Panc1 (cell line): ENCODE measurements around the gene TSNAX. TPM values are rescaled to one million over a fixed set of nuclear protein-coding genes. Genes with fewer than 3 reads are reported as not detected.

ENCODE experiments used
- ATAC-seq: fragments of 200-7000 bp; cut with Tn5 transposase; 2 replicates; pipeline ENCODE4 v1.9.1; 2020; ENCODE audit warnings: mild to moderate bottlenecking, moderate library complexity
- BruUV-seq: library from RNA; stranded (reverse); fragments of 400-500 nt; replicated peaks from 2 replicates; lab custom pipeline; 2021; lab: Mats Ljungman, UMichigan
- CTCF ChIA-PET: fragments of 300-600 bp; sonication (Branson Sonifier 250); formaldehyde crosslinking; loops from one replicate; lab custom pipeline; 2022; ENCODE audit warnings: antibody characterized with exemption; lab: Charles Lee
- POLR2A ChIA-PET: fragments of 300-600 bp; sonication (Branson Sonifier 250); formaldehyde crosslinking; loops from one replicate; lab custom pipeline; 2022; ENCODE audit warnings: antibody characterized with exemption; lab: Charles Lee
- DNase-seq: peaks from one replicate; pipeline ENCODE4 v3.0.0-alpha.2; 2010; ENCODE audit warnings: low read depth, low spot score
- H3K27ac ChIP-seq: 2 replicates; pipeline ENCODE4 v1.5.1; 2011; ENCODE audit warnings: mild to moderate bottlenecking, low read length, inconsistent platforms
- H3K27me3 ChIP-seq: fragments of 200-500 bp; sonication (Bioruptor generic); 2 replicates; pipeline ENCODE4 v1.6.0; 2014; ENCODE audit warnings: low read length, inconsistent platforms; ENCODE audit not compliant: control insufficient read depth, insufficient read depth
- H3K36me3 ChIP-seq: fragments of 200-500 bp; sonication (Bioruptor generic); 2 replicates; pipeline ENCODE4 v1.5.1; 2014; ENCODE audit warnings: inconsistent platforms, mild to moderate bottlenecking, low read length, moderate library complexity; ENCODE audit not compliant: control insufficient read depth, insufficient read depth
- H3K4me1 ChIP-seq: 2 replicates; pipeline ENCODE4 v1.5.1; 2011; ENCODE audit warnings: inconsistent platforms, mild to moderate bottlenecking, low read length, moderate library complexity; ENCODE audit not compliant: control insufficient read depth, insufficient read depth
- H3K4me3 ChIP-seq, 2 experiments: 2 replicates each; pipeline ENCODE4 v1.5.1; 2011 to 2012; ENCODE audit warnings: low read depth in 2 of 2, low read length in 2 of 2, mild to moderate bottlenecking in 2 of 2, inconsistent platforms in 1 of 2, moderate library complexity in 1 of 2
- H3K9me3 ChIP-seq: fragments of 200-500 bp; sonication (Bioruptor generic); 2 replicates; pipeline ENCODE4 v1.5.1; 2014; ENCODE audit warnings: low read depth, mild to moderate bottlenecking, inconsistent platforms, low read length, moderate library complexity; ENCODE audit not compliant: control insufficient read depth, insufficient read depth
- POLR2AphosphoS5 ChIP-seq: IDR thresholded peaks from 2 replicates; pipeline ENCODE4 v1.6.1; 2012; ENCODE audit warnings: mild to moderate bottlenecking, low read depth, low read length, moderate library complexity
- SIN3A ChIP-seq: IDR thresholded peaks from 2 replicates; pipeline ENCODE4 v1.6.1; 2012; ENCODE audit warnings: low read depth, mild to moderate bottlenecking, low read length, moderate library complexity, borderline replicate concordance; ENCODE audit not compliant: insufficient read depth
- TCF7L2 ChIP-seq: IDR thresholded peaks from 2 replicates; pipeline ENCODE4 v1.6.1; 2011; ENCODE audit warnings: mild to moderate bottlenecking, low read depth, low read length, inconsistent platforms
- in situ Hi-C: cut with HindIII; loops from 2 replicates; pipeline ENCODE4 v1.10.0; 2016; ENCODE audit warnings: low sequenced_read_pairs, low pct_unique_long_range_greater_than_20kb
- intact Hi-C: fragments of 100-400 bp; cut with micrococcal nuclease; formaldehyde crosslinking; loops from one replicate; pipeline ENCODE4 v1.10.0; 2022; ENCODE audit not compliant: unreplicated experiment
- total RNA-seq: library from RNA; stranded (reverse); gene quantifications from one replicate; pipeline ENCODE4 v1.2.1, GENCODE V29; 2021; ENCODE audit not compliant: unreplicated experiment
- TF ChIP-seq, protein P1 (sequence below): fragments of 450-650 bp; IDR thresholded peaks from 2 replicates; pipeline ENCODE4 v1.5.1; 2017; ENCODE audit warnings: mild to moderate bottlenecking
- TF ChIP-seq, protein P2 (sequence below), 2 experiments: IDR thresholded peaks; 2 replicates each; pipeline ENCODE4 v1.6.1; 2011 to 2012; ENCODE audit warnings: low read depth in 2 of 2, control low read depth in 1 of 2, low read length in 1 of 2, mild to moderate bottlenecking in 1 of 2, moderate library complexity in 1 of 2; ENCODE audit not compliant: insufficient read depth in 1 of 2

TSNAX gene
- total RNA-seq, 1 experiment from 2014 or later: 40.0 TPM

DNA sequence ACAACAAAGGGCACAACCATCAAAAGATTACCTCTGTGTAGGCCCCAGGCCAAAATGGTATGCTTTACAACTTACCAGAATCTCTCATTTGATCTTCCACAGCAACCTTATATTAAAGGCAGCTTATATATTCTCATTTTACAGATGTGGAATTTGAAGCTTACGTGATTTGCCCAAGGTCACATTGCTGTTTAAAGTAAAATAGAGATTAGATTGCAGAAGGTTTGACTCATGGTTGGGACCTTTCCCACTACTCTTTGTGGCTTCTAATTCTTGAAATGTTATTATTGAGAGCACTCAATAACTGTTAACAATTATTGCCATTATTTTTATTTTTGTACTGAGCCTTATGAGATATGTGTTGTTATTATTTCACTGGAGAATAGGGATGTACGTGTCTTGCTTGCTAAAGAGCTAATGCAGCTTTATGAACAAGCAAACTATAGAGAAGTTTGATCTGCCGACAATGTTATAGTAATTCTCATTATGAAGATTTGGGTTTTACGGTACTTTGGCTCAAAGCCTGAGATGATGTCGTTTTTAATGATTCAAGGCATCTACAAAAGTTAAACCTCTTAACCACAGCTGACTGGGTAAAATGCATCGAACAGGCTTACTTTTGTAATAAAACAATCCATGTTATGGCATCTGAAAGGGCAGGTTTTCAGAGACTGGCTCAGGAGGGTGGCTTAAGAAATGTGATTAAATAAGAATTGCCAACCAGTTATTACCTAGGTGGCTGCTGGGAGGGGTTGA, 43.3 kb upstream of the TSNAX start:
- in situ Hi-C loops: no loop called here
- ATAC-seq (no peak), DNase-seq (no peak)
- TF ChIP-seq POLR2AphosphoS5 (no peak), SIN3A (no peak), TCF7L2 (no peak)
- TF ChIP-seq, protein P1, sequence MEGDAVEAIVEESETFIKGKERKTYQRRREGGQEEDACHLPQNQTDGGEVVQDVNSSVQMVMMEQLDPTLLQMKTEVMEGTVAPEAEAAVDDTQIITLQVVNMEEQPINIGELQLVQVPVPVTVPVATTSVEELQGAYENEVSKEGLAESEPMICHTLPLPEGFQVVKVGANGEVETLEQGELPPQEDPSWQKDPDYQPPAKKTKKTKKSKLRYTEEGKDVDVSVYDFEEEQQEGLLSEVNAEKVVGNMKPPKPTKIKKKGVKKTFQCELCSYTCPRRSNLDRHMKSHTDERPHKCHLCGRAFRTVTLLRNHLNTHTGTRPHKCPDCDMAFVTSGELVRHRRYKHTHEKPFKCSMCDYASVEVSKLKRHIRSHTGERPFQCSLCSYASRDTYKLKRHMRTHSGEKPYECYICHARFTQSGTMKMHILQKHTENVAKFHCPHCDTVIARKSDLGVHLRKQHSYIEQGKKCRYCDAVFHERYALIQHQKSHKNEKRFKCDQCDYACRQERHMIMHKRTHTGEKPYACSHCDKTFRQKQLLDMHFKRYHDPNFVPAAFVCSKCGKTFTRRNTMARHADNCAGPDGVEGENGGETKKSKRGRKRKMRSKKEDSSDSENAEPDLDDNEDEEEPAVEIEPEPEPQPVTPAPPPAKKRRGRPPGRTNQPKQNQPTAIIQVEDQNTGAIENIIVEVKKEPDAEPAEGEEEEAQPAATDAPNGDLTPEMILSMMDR: no peak
- TF ChIP-seq, protein P2, sequence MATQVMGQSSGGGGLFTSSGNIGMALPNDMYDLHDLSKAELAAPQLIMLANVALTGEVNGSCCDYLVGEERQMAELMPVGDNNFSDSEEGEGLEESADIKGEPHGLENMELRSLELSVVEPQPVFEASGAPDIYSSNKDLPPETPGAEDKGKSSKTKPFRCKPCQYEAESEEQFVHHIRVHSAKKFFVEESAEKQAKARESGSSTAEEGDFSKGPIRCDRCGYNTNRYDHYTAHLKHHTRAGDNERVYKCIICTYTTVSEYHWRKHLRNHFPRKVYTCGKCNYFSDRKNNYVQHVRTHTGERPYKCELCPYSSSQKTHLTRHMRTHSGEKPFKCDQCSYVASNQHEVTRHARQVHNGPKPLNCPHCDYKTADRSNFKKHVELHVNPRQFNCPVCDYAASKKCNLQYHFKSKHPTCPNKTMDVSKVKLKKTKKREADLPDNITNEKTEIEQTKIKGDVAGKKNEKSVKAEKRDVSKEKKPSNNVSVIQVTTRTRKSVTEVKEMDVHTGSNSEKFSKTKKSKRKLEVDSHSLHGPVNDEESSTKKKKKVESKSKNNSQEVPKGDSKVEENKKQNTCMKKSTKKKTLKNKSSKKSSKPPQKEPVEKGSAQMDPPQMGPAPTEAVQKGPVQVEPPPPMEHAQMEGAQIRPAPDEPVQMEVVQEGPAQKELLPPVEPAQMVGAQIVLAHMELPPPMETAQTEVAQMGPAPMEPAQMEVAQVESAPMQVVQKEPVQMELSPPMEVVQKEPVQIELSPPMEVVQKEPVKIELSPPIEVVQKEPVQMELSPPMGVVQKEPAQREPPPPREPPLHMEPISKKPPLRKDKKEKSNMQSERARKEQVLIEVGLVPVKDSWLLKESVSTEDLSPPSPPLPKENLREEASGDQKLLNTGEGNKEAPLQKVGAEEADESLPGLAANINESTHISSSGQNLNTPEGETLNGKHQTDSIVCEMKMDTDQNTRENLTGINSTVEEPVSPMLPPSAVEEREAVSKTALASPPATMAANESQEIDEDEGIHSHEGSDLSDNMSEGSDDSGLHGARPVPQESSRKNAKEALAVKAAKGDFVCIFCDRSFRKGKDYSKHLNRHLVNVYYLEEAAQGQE (IDR thresholded peaks at IDR 0.05; ENCODE audit: insufficient read depth in 1 of 2, low read depth in 2 of 2, low read length in 1 of 2): no peak
- H3K36me3 ChIP-seq: no peaks in the 10 kb centered on the region
- intact Hi-C loops: no loop called here
- H3K4me1 ChIP-seq: no peaks in the 10 kb centered on the region
- BruUV-seq: no TSS peak
- POLR2A ChIA-PET: no interaction called here
- no peak overlapping the region for H3K4me3 ChIP-seq
- CTCF ChIA-PET: no interaction called here
- no peaks in the 10 kb centered on the region for H3K9me3 ChIP-seq
- no peaks in the 10 kb centered on the region for H3K27me3 ChIP-seq
- no peak overlapping the region for H3K27ac ChIP-seq

DNA sequence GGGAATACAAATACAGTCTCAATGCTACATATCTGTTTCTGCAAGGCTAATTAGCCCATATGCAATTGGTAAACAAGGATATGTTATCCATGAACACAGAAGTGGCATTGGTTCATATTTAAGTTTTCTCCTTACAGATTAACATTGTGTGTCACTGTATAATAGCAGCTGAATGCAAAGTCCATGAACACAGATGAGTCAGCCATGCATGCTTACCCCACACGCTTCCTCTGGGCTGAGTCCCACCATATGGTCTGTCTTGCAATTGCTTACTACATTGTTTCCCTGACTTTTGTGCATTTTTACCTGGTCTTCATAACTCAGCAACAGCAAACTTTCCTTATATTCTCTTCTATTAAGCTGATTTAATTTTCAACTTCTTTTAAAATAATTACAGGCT, 41.5 kb upstream of the TSNAX start:
- no peak overlapping the region for H3K27ac ChIP-seq
- DNase-seq (no peak), ATAC-seq (no peak)
- no peaks in the 10 kb centered on the region for H3K4me1 ChIP-seq
- no peaks in the 10 kb centered on the region for H3K36me3 ChIP-seq
- ChIA-PET CTCF (no interaction called here), POLR2A (no interaction called here)
- in situ Hi-C loops (no loop called here), intact Hi-C loops (no loop called here)
- no peaks in the 10 kb centered on the region for H3K27me3 ChIP-seq
- no TSS peak for BruUV-seq
- no peaks in the 10 kb centered on the region for H3K9me3 ChIP-seq
- TF ChIP-seq SIN3A: no peak
- TF ChIP-seq, protein P2 (IDR thresholded peaks at IDR 0.05; ENCODE audit: insufficient read depth in 1 of 2, low read depth in 2 of 2, low read length in 1 of 2): no peak
- no peak for TF ChIP-seq TCF7L2
- TF ChIP-seq POLR2AphosphoS5: no peak
- TF ChIP-seq, protein P1: no peak
- no peak overlapping the region for H3K4me3 ChIP-seq
